Stomach smooth muscle (tissue), 2 donors: ENCODE data around the gene SNRPB.

Experiments used
- H3K27ac ChIP-seq: one replicate; pipeline ENCODE4 v1.7.0; 2013; ENCODE audit warnings: mild to moderate bottlenecking, low read length, inconsistent platforms
- H3K27me3 ChIP-seq, 2 donors: one replicate each; pipeline ENCODE4 v1.7.0; 2013; ENCODE audit warnings: low read length in 2 of 2; ENCODE audit not compliant: insufficient read depth in 2 of 2, control insufficient read depth in 1 of 2
- H3K36me3 ChIP-seq, 2 donors: one replicate each; pipeline ENCODE4 v1.7.0; 2013; ENCODE audit warnings: low read length in 2 of 2; ENCODE audit not compliant: control insufficient read depth in 2 of 2, insufficient read depth in 2 of 2
- H3K4me1 ChIP-seq: one replicate; pipeline ENCODE4 v1.7.0; 2013; ENCODE audit warnings: low read length; ENCODE audit not compliant: control insufficient read depth, insufficient read depth
- H3K4me3 ChIP-seq, 2 donors: one replicate each; pipeline ENCODE4 v1.7.0; 2013; ENCODE audit warnings: low read length in 2 of 2
- H3K9ac ChIP-seq, 2 donors: one replicate each; pipeline ENCODE4 v1.7.0; 2013; ENCODE audit warnings: low read length in 2 of 2, mild to moderate bottlenecking in 1 of 2
- H3K9me3 ChIP-seq, 2 donors: one replicate each; pipeline ENCODE4 v1.7.0; 2013; ENCODE audit warnings: low read length in 2 of 2; ENCODE audit not compliant: control insufficient read depth in 2 of 2
- donor health status: healthy.
- donor health status: Pancreatic carcinoma.

The SNRPB gene

DNA sequence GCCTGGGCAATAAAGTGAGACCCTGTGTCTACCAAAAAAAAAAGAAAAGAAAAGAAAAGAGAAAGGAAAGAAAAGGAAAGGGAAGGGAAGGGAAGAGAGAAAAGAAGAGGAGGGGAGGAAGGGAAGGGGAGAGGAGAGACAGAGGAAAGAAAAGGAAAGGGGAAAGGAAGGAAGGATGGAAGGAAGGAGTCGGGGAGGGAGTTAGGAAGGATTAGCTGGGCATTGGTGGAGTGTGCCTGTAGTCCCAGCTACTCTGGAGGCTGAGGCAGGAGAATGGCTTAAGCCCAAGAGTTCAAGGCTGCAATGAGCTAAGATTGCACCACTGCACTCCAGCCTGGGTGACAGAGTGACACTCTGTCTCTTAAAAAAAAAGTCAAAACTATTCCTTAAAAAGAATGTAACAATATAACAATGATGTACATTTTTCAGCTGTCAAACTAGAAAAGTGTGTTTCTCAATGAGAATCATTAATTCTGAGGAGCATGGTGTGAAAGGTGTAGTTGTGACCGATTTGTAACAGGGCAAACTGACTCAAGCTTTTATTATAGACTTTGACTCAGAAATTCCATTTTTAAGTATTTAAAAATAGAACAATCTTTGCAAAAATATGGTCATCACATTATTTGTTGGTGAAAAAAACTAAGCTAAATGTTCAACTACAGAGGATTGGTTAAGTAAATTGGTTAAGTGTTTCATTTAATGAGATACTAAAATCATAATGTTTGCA lies 14.7 kb downstream of the SNRPB start:
- Histone ChIP-seq H3K36me3 (peaks cover 9 to 11% of the 10 kb centered on the region in 2 donors), H3K9me3 (no peaks in the 10 kb centered on the region), H3K4me1 (no peaks in the 10 kb centered on the region), H3K4me3 (no peak overlapping the region), H3K27me3 (no peaks in the 10 kb centered on the region), H3K9ac (no peak overlapping the region), H3K27ac (no peak overlapping the region)

DNA sequence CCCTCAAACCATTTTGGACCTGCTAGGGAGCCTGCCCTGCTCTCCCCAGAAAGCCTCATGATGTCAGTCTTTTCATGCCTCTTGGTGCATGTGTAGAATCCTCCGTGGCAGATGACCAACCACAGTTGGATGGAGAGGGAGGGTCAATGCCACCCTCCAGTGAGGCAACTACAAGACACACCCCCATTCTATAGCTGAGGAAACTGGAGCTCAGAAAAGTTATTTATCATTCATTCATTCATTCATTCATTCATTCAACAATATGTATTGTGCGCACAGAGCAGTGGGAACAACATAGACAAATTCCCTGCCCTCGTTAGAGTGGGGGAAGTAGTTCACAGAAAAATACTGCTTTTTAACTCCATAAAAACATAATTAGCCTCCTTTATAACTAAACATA lies 16.8 kb downstream of the SNRPB start:
- H3K27me3 ChIP-seq, result no peaks in the 10 kb centered on the region
- no peak overlapping the region for H3K9ac ChIP-seq
- H3K4me1 ChIP-seq, result no peaks in the 10 kb centered on the region
- no peak overlapping the region for H3K4me3 ChIP-seq
- H3K9me3 ChIP-seq, result no peaks in the 10 kb centered on the region
- H3K27ac ChIP-seq, result no peak overlapping the region
- no peaks in the 10 kb centered on the region for H3K36me3 ChIP-seq

DNA sequence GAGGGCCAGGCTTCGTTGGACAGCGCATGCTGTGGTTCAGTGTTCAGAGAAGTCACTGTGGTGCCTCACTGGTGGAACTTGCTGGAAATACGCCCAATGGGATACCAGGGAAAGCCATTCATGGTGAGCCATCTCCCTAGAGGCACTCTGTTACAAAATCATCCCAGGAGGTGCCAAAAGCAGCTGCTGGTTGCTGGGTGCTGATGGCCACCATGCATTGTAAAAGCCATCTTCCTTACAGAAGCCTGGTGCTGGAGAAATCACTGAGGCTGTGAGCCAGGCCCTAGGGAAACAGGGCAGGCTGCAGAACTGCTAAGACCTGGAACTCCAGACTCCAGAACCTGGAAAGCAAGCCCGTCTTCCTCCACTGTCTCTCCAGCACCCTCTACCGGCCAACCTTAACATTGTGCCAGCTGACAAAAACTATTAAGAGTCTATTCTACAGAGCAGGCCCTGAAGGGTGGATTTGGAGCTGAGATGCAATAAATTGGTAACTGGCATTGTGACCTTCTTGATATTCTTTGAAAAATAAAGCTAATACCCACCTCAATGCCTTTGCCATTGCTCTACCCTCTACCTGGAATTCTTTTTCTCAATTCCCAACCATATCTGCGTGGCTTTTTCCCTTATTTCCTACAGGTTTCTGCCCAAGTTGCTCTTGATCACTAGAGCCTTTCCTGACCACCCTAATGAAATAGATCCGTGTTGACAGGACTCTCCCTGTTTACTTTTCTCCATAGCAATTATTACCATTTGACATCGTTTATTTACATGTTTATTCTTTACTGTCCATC lies 18.5 kb downstream of the SNRPB start:
- Histone ChIP-seq H3K9me3 (no peaks in the 10 kb centered on the region), H3K27ac (no peak overlapping the region)

DNA sequence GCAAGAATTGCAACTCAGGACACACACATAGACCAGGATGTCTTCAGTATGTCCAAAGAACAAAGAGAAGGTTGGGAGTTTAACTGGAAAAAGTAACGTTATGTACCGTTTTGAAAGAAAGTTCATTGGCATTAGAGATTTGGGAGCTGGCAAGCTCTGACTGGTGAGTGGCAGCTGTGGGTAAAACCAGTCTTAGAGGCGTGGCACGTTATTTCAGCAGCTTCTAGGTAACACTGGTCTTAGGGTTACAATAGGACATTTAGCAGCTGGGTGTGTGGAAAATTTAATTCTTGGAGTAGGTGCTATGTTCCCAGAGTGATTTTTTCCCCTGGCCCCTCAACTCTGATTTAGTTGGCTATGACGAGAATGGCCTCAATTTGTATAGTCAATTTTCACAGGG lies 19.2 kb downstream of the SNRPB start:
- Histone ChIP-seq H3K9ac (no peak overlapping the region), H3K27me3 (no peaks in the 10 kb centered on the region), H3K4me3 (no peak overlapping the region), H3K9me3 (no peaks in the 10 kb centered on the region), H3K27ac (no peak overlapping the region), H3K36me3 (no peaks in the 10 kb centered on the region), H3K4me1 (no peaks in the 10 kb centered on the region)

More for the DNA sequence above, 18.5 kb downstream of the SNRPB start:
- H3K27me3 ChIP-seq, result no peaks in the 10 kb centered on the region
- H3K4me1 ChIP-seq, result no peaks in the 10 kb centered on the region
- no peak overlapping the region for H3K9ac ChIP-seq
- H3K36me3 ChIP-seq, result no peaks in the 10 kb centered on the region
- H3K4me3 ChIP-seq, result no peak overlapping the region

DNA sequence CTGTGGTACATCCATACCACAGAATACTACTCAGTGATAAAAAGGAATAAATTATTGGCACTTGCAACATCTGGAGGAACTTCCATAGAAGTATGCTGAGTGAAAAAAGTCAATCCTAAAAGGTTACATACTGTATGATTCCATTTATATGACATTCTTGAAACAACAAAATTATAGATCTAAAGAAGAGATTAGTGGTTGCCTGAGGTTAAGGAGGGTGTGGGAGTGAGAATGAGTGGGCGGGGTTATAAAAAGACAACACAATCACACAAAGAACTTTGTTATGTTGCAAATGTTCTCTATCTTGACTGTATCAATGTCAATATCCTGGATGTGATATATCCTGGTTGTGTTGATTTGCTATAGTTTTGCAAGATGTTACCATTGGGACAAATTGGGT lies 21.2 kb downstream of the SNRPB start:
- no peak overlapping the region for H3K4me3 ChIP-seq
- H3K27ac ChIP-seq, result no peak overlapping the region
- H3K9ac ChIP-seq, result no peak overlapping the region
- no peaks in the 10 kb centered on the region for H3K27me3 ChIP-seq
- H3K9me3 ChIP-seq, result no peaks in the 10 kb centered on the region
- no peaks in the 10 kb centered on the region for H3K36me3 ChIP-seq
- no peaks in the 10 kb centered on the region for H3K4me1 ChIP-seq

DNA sequence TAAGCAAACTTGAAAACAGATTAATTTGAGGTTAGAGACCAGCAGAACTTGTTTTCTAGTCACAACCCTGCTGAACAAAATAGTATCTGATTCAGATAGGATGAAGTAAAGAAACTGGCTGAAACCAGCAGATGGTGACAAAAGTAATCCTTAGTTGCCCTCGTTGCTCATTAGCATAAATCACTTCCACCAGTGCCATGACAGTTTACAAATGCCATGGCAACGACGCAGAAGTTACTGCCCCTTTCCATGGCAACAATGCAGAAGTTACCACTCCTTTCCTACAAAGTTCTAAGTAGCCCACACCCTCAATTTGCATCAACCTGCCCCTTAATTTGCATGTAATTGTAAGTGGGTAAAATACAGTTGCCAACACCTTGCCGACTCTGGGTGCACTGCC lies 23.7 kb downstream of the SNRPB start:
- Histone ChIP-seq H3K4me1 (no peaks in the 10 kb centered on the region), H3K4me3 (no peak overlapping the region), H3K36me3 (no peaks in the 10 kb centered on the region), H3K27ac (no peak overlapping the region), H3K9ac (no peak overlapping the region), H3K27me3 (no peaks in the 10 kb centered on the region), H3K9me3 (no peaks in the 10 kb centered on the region)

DNA sequence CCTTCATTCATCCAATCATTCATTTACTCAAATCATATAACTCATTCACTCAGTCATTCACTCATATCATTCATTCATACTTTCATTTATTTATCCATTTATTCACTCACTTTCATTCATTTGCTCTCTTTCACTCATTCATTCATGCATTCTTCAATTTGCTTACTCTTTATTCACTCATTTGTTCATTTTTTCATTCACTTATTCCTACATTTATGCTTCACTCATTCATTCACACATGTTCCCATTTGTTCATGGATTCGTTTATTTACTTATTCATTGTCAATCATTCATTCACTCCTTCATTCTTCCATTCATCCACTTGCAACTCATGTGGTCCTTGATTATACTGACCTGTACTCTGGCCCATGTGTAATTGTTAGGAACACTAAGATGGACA lies 39.4 kb downstream of the SNRPB start:
- Histone ChIP-seq H3K4me3 (no peak overlapping the region), H3K27ac (no peak overlapping the region), H3K9me3 (no peaks in the 10 kb centered on the region), H3K4me1 (no peaks in the 10 kb centered on the region), H3K36me3 (no peaks in the 10 kb centered on the region), H3K9ac (no peak overlapping the region), H3K27me3 (peaks cover 0 to 2% of the 10 kb centered on the region in 2 donors)

DNA sequence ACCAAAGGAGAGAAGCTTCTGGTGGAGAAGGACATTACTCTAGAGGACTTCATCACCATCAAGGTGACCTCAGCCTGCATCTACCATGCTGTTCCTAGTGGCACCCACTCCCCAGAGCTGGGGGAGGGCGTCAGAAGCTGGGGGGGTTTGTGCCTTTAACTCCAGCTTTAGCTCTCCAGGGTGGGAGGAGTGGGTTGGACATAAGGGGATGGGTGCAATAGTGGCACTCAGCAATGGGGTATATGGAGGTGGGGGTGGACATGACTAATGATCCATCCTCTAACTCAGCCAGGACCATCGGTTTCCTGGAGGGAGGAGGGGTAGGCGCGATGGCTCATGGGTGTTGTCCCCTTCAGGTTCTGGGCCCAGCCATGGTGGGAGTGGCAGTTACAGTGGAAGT lies 40.1 kb downstream of the SNRPB start:
- Histone ChIP-seq H3K27ac (no peak overlapping the region), H3K9me3 (no peaks in the 10 kb centered on the region), H3K4me1 (no peaks in the 10 kb centered on the region), H3K9ac (no peak overlapping the region), H3K27me3 (peaks cover 0 to 2% of the 10 kb centered on the region in 2 donors), H3K4me3 (no peak overlapping the region), H3K36me3 (no peaks in the 10 kb centered on the region)

DNA sequence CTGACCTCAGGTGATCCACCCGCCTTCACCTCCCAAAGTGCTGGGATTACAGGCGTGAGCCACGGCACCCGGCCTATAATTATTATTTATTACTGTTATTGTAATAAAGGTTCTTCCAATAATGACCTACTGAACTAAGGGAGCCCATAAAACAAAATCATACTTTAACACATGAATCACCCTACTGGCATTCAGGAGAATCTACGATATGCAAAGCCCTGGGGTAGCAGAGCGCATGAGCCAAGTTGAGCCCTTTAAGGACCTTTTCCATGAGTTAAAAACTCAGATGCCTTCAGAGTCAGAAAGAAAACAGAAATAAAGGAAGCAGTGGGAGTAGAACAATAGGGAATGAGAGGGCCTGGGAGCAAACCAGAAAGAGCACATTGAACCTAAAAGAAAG lies 41.5 kb downstream of the SNRPB start:
- no peaks in the 10 kb centered on the region for H3K4me1 ChIP-seq
- H3K9me3 ChIP-seq, result no peaks in the 10 kb centered on the region
- no peak overlapping the region for H3K27ac ChIP-seq
- H3K27me3 ChIP-seq, result peaks cover 0 to 2% of the 10 kb centered on the region in 2 donors
- no peaks in the 10 kb centered on the region for H3K36me3 ChIP-seq
- no peak overlapping the region for H3K9ac ChIP-seq
- H3K4me3 ChIP-seq, result no peak overlapping the region

DNA sequence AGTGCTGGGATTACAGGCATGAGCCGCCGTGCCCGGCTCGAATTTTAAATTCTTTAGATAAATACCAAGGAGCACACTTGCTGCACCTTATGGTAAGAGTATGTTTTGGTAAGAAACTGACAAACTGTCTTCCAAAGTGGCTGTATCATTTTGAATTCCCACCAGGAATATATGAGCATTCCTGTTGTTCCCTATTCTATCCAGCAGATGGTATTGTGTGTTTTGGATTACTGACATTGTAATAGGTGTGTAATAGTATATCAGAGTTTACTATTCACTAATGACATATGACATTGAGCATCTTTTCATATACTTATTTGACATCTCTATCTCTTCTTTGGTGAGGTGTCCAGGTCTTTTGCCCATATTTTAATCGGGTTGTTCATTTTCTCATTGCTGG lies 49.3 kb downstream of the SNRPB start:
- Histone ChIP-seq H3K4me1 (no peaks in the 10 kb centered on the region), H3K27me3 (no peaks in the 10 kb centered on the region), H3K9me3 (peaks cover 0 to 3% of the 10 kb centered on the region in 2 donors), H3K4me3 (no peak overlapping the region), H3K36me3 (no peaks in the 10 kb centered on the region), H3K27ac (no peak overlapping the region), H3K9ac (no peak overlapping the region)

DNA sequence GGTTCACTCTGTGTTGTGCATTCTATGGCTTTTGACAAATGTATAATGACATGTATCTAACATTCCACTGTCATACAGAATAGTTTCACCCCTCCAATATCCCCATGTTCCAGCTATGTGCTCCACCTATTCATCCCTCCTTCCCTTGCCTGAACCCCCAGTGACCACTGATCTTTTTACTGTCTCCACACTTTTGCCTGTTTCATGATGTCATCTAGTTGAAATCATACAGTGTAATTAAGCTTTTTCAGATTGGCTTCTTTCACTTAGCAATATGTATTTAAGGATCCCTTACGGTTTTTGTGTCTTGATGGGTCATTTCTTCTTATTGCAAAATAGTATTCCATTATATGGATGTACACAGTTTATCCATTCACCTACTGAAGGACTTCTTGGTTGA lies 50.1 kb downstream of the SNRPB start:
- Histone ChIP-seq H3K36me3 (no peaks in the 10 kb centered on the region), H3K9ac (no peak overlapping the region), H3K4me1 (no peaks in the 10 kb centered on the region), H3K27me3 (no peaks in the 10 kb centered on the region), H3K9me3 (peaks cover 0 to 3% of the 10 kb centered on the region in 2 donors), H3K27ac (no peak overlapping the region), H3K4me3 (no peak overlapping the region)
